K562 (cell line): Measurements from ENCODE around the gene ABHD17C. TPM values are rescaled to one million over a fixed set of nuclear protein-coding genes. Genes with fewer than 3 reads are reported as not detected.
A peak's percentile ranks its signal among the peaks of the same experiment; 100 is the strongest.

ENCODE experiments used
- ATAC-seq: fragments of 200-7000 bp; cut with Tn5 transposase; 3 replicates; pipeline ENCODE4 v1.9.1; 2020; ENCODE audit warnings: moderate library complexity
- BruUV-seq: library from RNA; stranded (reverse); fragments of 400-500 nt; replicated peaks from 2 replicates; lab custom pipeline; 2021; lab: Mats Ljungman, UMichigan
- CTCF ChIA-PET: fragments of 300-600 bp; formaldehyde crosslinking; extraction: SDS; loops from one replicate; lab custom pipeline; 2021; ENCODE audit warnings: low intra/inter-chr PET ratio; lab: Yijun Ruan, JAX
- POLR2A ChIA-PET: fragments of 300-600, 350-650 bp; sonication (Branson Sonifier 250); formaldehyde crosslinking; extraction: SDS; loops from one replicate; lab custom pipeline; 2021; ENCODE audit warnings: antibody characterized with exemption, inconsistent platforms; lab: Yijun Ruan, JAX
- DNase-seq, 4 experiments: peaks; one replicate each; pipeline versions ENCODE4 v3.0.0 to v3.0.0-alpha.2; 2011 to 2018; ENCODE audit warnings: low spot score in 3 of 4, mixed read lengths in 3 of 4; ENCODE audit errors: extremely low read depth in 1 of 4
- FAIRE-seq: peaks from 2 replicates; lab custom pipeline; 2011; peaks lifted over from hg19 to GRCh38; lab: Jason Lieb, UNC
- H2AFZ ChIP-seq: 2 replicates; pipeline ENCODE4 v1.6.0; 2011; ENCODE audit warnings: low read depth, low read length, control low read depth, inconsistent platforms
- H3K27ac ChIP-seq: fragments of 200-600 bp; 3 replicates; pipeline ENCODE4 v1.8.0; 2011; ENCODE audit warnings: low read depth, mild to moderate bottlenecking, control low read depth, inconsistent platforms, low read length, moderate library complexity, mixed read lengths; ENCODE audit errors: extremely low read depth
- H3K27me3 ChIP-seq, 2 experiments: fragments of 300-600 bp in 1 of 2; 2 replicates in 1 of 2; 3 replicates in 1 of 2; pipeline versions ENCODE4 v1.6.0 to v1.8.0; 2011; ENCODE audit warnings: inconsistent platforms in 2 of 2, low read length in 2 of 2, mild to moderate bottlenecking in 1 of 2, mixed read lengths in 1 of 2, moderate library complexity in 1 of 2; ENCODE audit not compliant: control insufficient read depth in 2 of 2, insufficient read depth in 2 of 2
- H3K36me3 ChIP-seq: fragments of 300-600 bp; 3 replicates; pipeline ENCODE4 v1.8.0; 2011; ENCODE audit warnings: mild to moderate bottlenecking, low read length, inconsistent platforms; ENCODE audit not compliant: control insufficient read depth, insufficient read depth
- H3K4me1 ChIP-seq, 2 experiments: fragments of 200-600 bp in 1 of 2; replicated peaks in 1 of 2; 2 replicates in 1 of 2; 3 replicates in 1 of 2; pipeline versions ENCODE4 v1.5.1 to v1.8.0; 2011; ENCODE audit warnings: inconsistent platforms in 2 of 2, low read length in 2 of 2, mild to moderate bottlenecking in 1 of 2, mixed read lengths in 1 of 2, moderate library complexity in 1 of 2; ENCODE audit not compliant: control insufficient read depth in 2 of 2, insufficient read depth in 2 of 2
- H3K4me2 ChIP-seq: 2 replicates; pipeline ENCODE4 v1.6.1; 2011; ENCODE audit warnings: low read length, control low read depth, inconsistent platforms, mixed read lengths; ENCODE audit not compliant: insufficient read depth
- H3K4me3 ChIP-seq: fragments of 200-600 bp; sonication (generic), shearing (Covaris generic); 2 replicates; pipeline ENCODE4 v1.5.1; 2016; ENCODE audit warnings: control low read depth, inconsistent platforms
- H3K79me2 ChIP-seq: fragments of 200-600 bp; 3 replicates; pipeline ENCODE4 v1.8.0; 2011; ENCODE audit warnings: low read length, inconsistent platforms; ENCODE audit not compliant: control insufficient read depth, insufficient read depth
- H3K9ac ChIP-seq, 2 experiments: 2 replicates each; pipeline versions ENCODE4 v1.6.0 to v1.6.1; 2011; ENCODE audit warnings: low read depth in 2 of 2, low read length in 2 of 2, control low read depth in 1 of 2, inconsistent platforms in 1 of 2, mild to moderate bottlenecking in 1 of 2, mixed read lengths in 1 of 2; ENCODE audit not compliant: insufficient read depth in 1 of 2
- H3K9me1 ChIP-seq: one replicate; pipeline ENCODE4 v1.6.0; 2011; ENCODE audit warnings: inconsistent platforms, mild to moderate bottlenecking, low read length, moderate library complexity; ENCODE audit not compliant: control insufficient read depth, insufficient read depth
- H3K9me3 ChIP-seq: replicated peaks from 2 replicates; pipeline ENCODE4 v1.5.1; 2011; ENCODE audit warnings: low read depth, low read length, inconsistent platforms; ENCODE audit not compliant: control insufficient read depth, insufficient read depth
- H4K20me1 ChIP-seq: replicated peaks from 2 replicates; pipeline ENCODE4 v1.6.1; 2011; ENCODE audit warnings: low read length, inconsistent platforms, mixed read lengths; ENCODE audit not compliant: control insufficient read depth, insufficient read depth
- C11orf30 ChIP-seq: fragments of 450-650 bp; IDR thresholded peaks from 2 replicates; pipeline ENCODE4 v1.6.1; 2016; ENCODE audit warnings: low read depth, mild to moderate bottlenecking
- ETS2 ChIP-seq: IDR thresholded peaks from 2 replicates; pipeline ENCODE4 v1.6.1; 2016; ENCODE audit warnings: borderline replicate concordance, missing genetic modification characterization, mild to moderate bottlenecking, moderate library complexity, missing compliant biosample characterization; ENCODE audit not compliant: poor library complexity, severe bottlenecking
- GTF2B ChIP-seq: IDR thresholded peaks from 2 replicates; pipeline ENCODE4 v1.6.1; 2011; ENCODE audit not compliant: insufficient read length; ENCODE audit errors: extremely low read depth
- IFI16 ChIP-seq: fragments of 250-450 bp; sonication (Bioruptor Pico); IDR thresholded peaks from 2 replicates; pipeline ENCODE4 v2.1.2; 2022; ENCODE audit warnings: mild to moderate bottlenecking, inconsistent platforms
- MAFF ChIP-seq: IDR thresholded peaks from 2 replicates; pipeline ENCODE4 v1.6.1; 2012; ENCODE audit warnings: low read length, improper control_type of control experiment
- MAFG ChIP-seq: fragments of 450-650 bp; conservative IDR thresholded peaks from 2 replicates; pipeline ENCODE4 v1.6.1; 2016; ENCODE audit warnings: missing genetic modification characterization, missing compliant biosample characterization
- MAFK ChIP-seq: IDR thresholded peaks from 2 replicates; pipeline ENCODE4 v1.6.1; 2011; ENCODE audit warnings: low read length, improper control_type of control experiment
- MECOM ChIP-seq: fragments of 250-450 bp; sonication (Bioruptor Pico); IDR thresholded peaks from 2 replicates; pipeline ENCODE4 v1.8.0; 2022; ENCODE audit warnings: inconsistent platforms
- NFE2 ChIP-seq: IDR thresholded peaks from 2 replicates; pipeline ENCODE4 v1.6.1; 2014; ENCODE audit warnings: antibody characterized with exemption, low read depth
- NFE2L1 ChIP-seq: fragments of 450-650 bp; IDR thresholded peaks from 2 replicates; pipeline ENCODE4 v1.6.1; 2016; ENCODE audit warnings: missing genetic modification characterization, low read depth, mild to moderate bottlenecking, missing compliant biosample characterization, moderate library complexity, borderline replicate concordance
- NFRKB ChIP-seq: fragments of 450-650 bp; IDR thresholded peaks from 2 replicates; pipeline ENCODE4 v1.6.1; 2016; ENCODE audit warnings: low read depth
- NFXL1 ChIP-seq: fragments of 450-650 bp; formaldehyde crosslinking; IDR thresholded peaks from 2 replicates; pipeline ENCODE4 v1.4.0; 2021; ENCODE audit warnings: mild to moderate bottlenecking
- POLR2B ChIP-seq: fragments of 450-650 bp; IDR thresholded peaks from 2 replicates; pipeline ENCODE4 v1.6.1; 2018; ENCODE audit warnings: low read depth; ENCODE audit not compliant: partially characterized antibody
- RFX7 ChIP-seq: fragments of 250-450 bp; sonication (Bioruptor Pico); IDR thresholded peaks from 2 replicates; pipeline ENCODE4 v1.5.1; 2021; ENCODE audit warnings: mild to moderate bottlenecking
- TAF1 ChIP-seq: IDR thresholded peaks from 2 replicates; pipeline ENCODE4 v1.6.1; 2011; ENCODE audit warnings: mild to moderate bottlenecking, low read length, moderate library complexity; ENCODE audit not compliant: insufficient read depth, control insufficient read depth, severe bottlenecking; ENCODE audit errors: extremely low read depth
- TRIM28 ChIP-seq: fragments of 450-650 bp; IDR thresholded peaks from 2 replicates; pipeline ENCODE4 v1.6.1; 2017
- ZFX ChIP-seq: sonication (generic); formaldehyde crosslinking; IDR thresholded peaks from 2 replicates; pipeline ENCODE4 v1.8.0; 2022; ENCODE audit warnings: mild to moderate bottlenecking, missing genetic modification reagents, moderate library complexity
- ZNF316 ChIP-seq: fragments of 450-650 bp; IDR thresholded peaks from 2 replicates; pipeline ENCODE4 v1.6.1; 2016
- ZNF77 ChIP-seq: fragments of 250-450 bp; sonication (Bioruptor Pico); IDR thresholded peaks from 2 replicates; pipeline ENCODE4 v1.5.0; 2020
- WGBS: fragments of 100-300 bp; shearing (Covaris generic); methylation state at CpG from one replicate; pipeline ENCODE4 v1.1.6; 2016; ENCODE audit warnings: low coverage, mixed read lengths; ENCODE audit not compliant: insufficient coverage; ENCODE audit errors: missing lambda C conversion rate; 5-methylcytosine and 5-hydroxymethylcytosine counted together
- in situ Hi-C: fragments of 300-500 bp; cut with MboI; formaldehyde crosslinking; loops from 4 replicates; pipeline ENCODE4 v1.15.0; 2018; ENCODE audit warnings: inconsistent platforms, mixed read lengths
- intact Hi-C: fragments of 100-400 bp; cut with micrococcal nuclease; formaldehyde crosslinking; loops from 2 replicates; pipeline ENCODE4 v1.14.2; 2022
- polyA plus RNA-seq, 8 experiments: library from polyadenylated mRNA; depleted of rRNA in 4 of 8; stranded (reverse) in 5 of 8; unstranded in 3 of 8; fragments of >200 nt; fragmentation: Nextera tagmentation in 2 of 8; fragmentation: Illumina TruSeq in 1 of 8; extraction: Ambion mirVana in 2 of 8; extraction: Trizol in 1 of 8; gene quantifications; 2 replicates each; pipeline versions ENCODE4 v1.2.1 to v1.2.3, GENCODE V29; 2011 to 2014; ENCODE audit warnings: inconsistent platforms in 1 of 8, missing spikeins in 1 of 8
- total RNA-seq, 7 experiments: library from RNA; depleted of rRNA in 6 of 7; stranded (reverse); fragments of >200 nt in 6 of 7; fragmentation: Illumina TruSeq in 2 of 7; extraction: Trizol in 2 of 7; gene quantifications; 2 replicates each; pipeline versions ENCODE4 v1.2.1 to v1.2.3, GENCODE V29; 2011 to 2021; ENCODE audit warnings: low replicate concordance in 1 of 7
- TF ChIP-seq, protein P1 (sequence below): fragments of 450-650 bp; IDR thresholded peaks from 2 replicates; pipeline ENCODE4 v1.6.1; 2017; ENCODE audit warnings: antibody characterized with exemption, mild to moderate bottlenecking

The ABHD17C gene
- total and polyA plus RNA-seq, 9 of the 15 experiments (the other 6 are each of a cell fraction or from before 2014, with no cell fraction given): 0.04 to 0.42 (median 0.19) TPM; not detected in 1

DNA sequence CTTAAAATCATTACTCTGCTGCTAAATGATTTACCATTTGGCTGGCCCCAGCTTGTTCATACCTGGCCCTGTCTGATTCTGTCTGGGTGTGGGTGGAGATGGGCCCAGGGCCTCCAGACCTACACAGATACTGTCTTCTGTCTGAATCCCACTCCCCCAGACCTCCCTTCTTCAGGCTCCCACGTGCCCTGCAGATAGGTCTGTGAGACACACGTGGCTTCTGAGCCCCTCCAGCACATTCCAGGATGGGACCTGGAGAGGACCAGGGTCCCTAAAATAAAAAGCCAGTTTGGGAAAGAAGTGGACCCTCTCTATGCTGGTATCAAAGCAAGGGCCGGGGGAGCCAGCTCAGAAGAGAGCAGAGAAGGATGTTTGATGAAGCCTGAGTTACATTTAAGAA, 69.4 kb downstream of the ABHD17C start (continued):
- no peak for TF ChIP-seq NFXL1 (CRISPR knock-in tag)

GRCh38 chr15:80766275-80766674, 71.2 kb downstream of the ABHD17C start:
- ChIA-PET POLR2A (interaction anchor here (0.7 kb wide), 1 partner anchor 90 kb away, joined by 3 read pairs; no protein-coding TSS in a partner anchor), CTCF (no interaction called here)
- intact Hi-C loops: no loop called here
- no peak for FAIRE-seq
- Histone ChIP-seq H3K9me3 (no peaks in the 10 kb centered on the region; the same call in 1 of the 2 replicates), H3K79me2 (no peaks in the 10 kb centered on the region), H4K20me1 (no peaks in the 10 kb centered on the region), H3K9ac (no peak overlapping the region), H3K9me1 (no peaks in the 10 kb centered on the region), H3K36me3 (no peaks in the 10 kb centered on the region), H3K4me1 (no peaks in the 10 kb centered on the region), H3K27me3 (peaks cover 0 to 19% of the 10 kb centered on the region in 2 experiments; a peak in 2 of 5 replicates), H3K27ac (no peak overlapping the region), H3K4me3 (no peak overlapping the region), H3K4me2 (no peak overlapping the region), H2AFZ (no peak overlapping the region)
- no TSS peak for BruUV-seq
- DNase-seq: no peak
- ATAC-seq: no peak
- TF ChIP-seq GTF2B: no peak
- TF ChIP-seq ZNF316: peak; percentile 87
- no peak for TF ChIP-seq POLR2B
- TF ChIP-seq C11orf30: peak; percentile 80
- no peak for TF ChIP-seq NFRKB
- peak; percentile 58; the same call in 1 of the 2 replicates for TF ChIP-seq MAFK
- no peak for TF ChIP-seq MECOM (CRISPR knock-in tag)
- peak; percentile 57; the same call in 1 of the 2 replicates for TF ChIP-seq MAFF
- TF ChIP-seq, protein P1, sequence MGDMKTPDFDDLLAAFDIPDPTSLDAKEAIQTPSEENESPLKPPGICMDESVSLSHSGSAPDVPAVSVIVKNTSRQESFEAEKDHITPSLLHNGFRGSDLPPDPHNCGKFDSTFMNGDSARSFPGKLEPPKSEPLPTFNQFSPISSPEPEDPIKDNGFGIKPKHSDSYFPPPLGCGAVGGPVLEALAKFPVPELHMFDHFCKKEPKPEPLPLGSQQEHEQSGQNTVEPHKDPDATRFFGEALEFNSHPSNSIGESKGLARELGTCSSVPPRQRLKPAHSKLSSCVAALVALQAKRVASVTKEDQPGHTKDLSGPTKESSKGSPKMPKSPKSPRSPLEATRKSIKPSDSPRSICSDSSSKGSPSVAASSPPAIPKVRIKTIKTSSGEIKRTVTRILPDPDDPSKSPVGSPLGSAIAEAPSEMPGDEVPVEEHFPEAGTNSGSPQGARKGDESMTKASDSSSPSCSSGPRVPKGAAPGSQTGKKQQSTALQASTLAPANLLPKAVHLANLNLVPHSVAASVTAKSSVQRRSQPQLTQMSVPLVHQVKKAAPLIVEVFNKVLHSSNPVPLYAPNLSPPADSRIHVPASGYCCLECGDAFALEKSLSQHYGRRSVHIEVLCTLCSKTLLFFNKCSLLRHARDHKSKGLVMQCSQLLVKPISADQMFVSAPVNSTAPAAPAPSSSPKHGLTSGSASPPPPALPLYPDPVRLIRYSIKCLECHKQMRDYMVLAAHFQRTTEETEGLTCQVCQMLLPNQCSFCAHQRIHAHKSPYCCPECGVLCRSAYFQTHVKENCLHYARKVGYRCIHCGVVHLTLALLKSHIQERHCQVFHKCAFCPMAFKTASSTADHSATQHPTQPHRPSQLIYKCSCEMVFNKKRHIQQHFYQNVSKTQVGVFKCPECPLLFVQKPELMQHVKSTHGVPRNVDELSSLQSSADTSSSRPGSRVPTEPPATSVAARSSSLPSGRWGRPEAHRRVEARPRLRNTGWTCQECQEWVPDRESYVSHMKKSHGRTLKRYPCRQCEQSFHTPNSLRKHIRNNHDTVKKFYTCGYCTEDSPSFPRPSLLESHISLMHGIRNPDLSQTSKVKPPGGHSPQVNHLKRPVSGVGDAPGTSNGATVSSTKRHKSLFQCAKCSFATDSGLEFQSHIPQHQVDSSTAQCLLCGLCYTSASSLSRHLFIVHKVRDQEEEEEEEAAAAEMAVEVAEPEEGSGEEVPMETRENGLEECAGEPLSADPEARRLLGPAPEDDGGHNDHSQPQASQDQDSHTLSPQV: no peak
- TF ChIP-seq NFE2L1 (tag): peak; percentile 50; the same call in 1 of the 2 replicates
- TF ChIP-seq RFX7 (CRISPR knock-in tag): no peak
- TF ChIP-seq NFE2: peak; percentile 80
- TF ChIP-seq MAFG (tag): peak; percentile 79
- TF ChIP-seq ZNF77: no peak
- no peak for TF ChIP-seq ZFX (CRISPR knock-in tag)
- no peak for TF ChIP-seq IFI16
- no peak for TF ChIP-seq TAF1
- no peak for TF ChIP-seq ETS2 (tag)
- TF ChIP-seq TRIM28: no peak
- WGBS: 0% methylated on average over 3 of the region's 3 CpGs
- in situ Hi-C loops: no loop called here
